Measurements from ENCODE around the gene BEND3.

- TF ChIP-seq, protein P1, sequence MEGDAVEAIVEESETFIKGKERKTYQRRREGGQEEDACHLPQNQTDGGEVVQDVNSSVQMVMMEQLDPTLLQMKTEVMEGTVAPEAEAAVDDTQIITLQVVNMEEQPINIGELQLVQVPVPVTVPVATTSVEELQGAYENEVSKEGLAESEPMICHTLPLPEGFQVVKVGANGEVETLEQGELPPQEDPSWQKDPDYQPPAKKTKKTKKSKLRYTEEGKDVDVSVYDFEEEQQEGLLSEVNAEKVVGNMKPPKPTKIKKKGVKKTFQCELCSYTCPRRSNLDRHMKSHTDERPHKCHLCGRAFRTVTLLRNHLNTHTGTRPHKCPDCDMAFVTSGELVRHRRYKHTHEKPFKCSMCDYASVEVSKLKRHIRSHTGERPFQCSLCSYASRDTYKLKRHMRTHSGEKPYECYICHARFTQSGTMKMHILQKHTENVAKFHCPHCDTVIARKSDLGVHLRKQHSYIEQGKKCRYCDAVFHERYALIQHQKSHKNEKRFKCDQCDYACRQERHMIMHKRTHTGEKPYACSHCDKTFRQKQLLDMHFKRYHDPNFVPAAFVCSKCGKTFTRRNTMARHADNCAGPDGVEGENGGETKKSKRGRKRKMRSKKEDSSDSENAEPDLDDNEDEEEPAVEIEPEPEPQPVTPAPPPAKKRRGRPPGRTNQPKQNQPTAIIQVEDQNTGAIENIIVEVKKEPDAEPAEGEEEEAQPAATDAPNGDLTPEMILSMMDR (IDR thresholded peaks at IDR 0.05; ENCODE audit: control extremely low read depth in 1 of 3, insufficient read depth in 1 of 3, low read depth in 1 of 3, low read length in 3 of 3), result peak; percentile 65 to 73 (median 69)
- TF ChIP-seq POLR2A (IDR thresholded peaks at IDR 0.05; ENCODE audit: control extremely low read depth in 1 of 2, low read depth in 2 of 2, low read length in 2 of 2) (no peak; a peak in 1 of 3 replicates), ZNF274 (IDR thresholded peaks at IDR 0.05; ENCODE audit: borderline replicate concordance, extremely low read depth, low read length) (no peak)
Observed at GRCh38 chr6:107114213-107114925, 946 bp downstream of the BEND3 start.
